HepG2 (cell line): ENCODE results near the gene RHBDD2. TPM values are rescaled to one million over a fixed set of nuclear protein-coding genes. Genes with fewer than 3 reads are reported as not detected.
"Not testable (repeated sequence)": the region's sequence is repeated elsewhere in the genome, so short reads cannot be mapped to it uniquely, and the experiment has no call there.

Experiments
- ATAC-seq: fragments of 200-7000 bp; cut with Tn5 transposase; 3 replicates; pipeline ENCODE4 v1.9.1; 2020; ENCODE audit warnings: mild to moderate bottlenecking, moderate library complexity
- BruUV-seq: library from RNA; stranded (reverse); fragments of 400-500 nt; replicated peaks from 2 replicates; lab custom pipeline; 2021; lab: Mats Ljungman, UMichigan
- CTCF ChIA-PET: fragments of 300-600 bp; formaldehyde crosslinking; extraction: SDS; loops from one replicate; lab custom pipeline; 2021; ENCODE audit warnings: low total read pairs, inconsistent platforms, low intra/inter-chr PET ratio; lab: Yijun Ruan, JAX
- POLR2A ChIA-PET: fragments of 350-600 bp; sonication (Branson Sonifier 250); formaldehyde crosslinking; loops from one replicate; lab custom pipeline; 2020; ENCODE audit warnings: antibody characterized with exemption, inconsistent platforms; lab: Yijun Ruan, JAX
- DNase-seq: peaks from one replicate; pipeline ENCODE4 v3.0.0-alpha.2; 2015; ENCODE audit warnings: low spot score
- FAIRE-seq: peaks from 3 replicates; lab custom pipeline; 2011; peaks lifted over from hg19 to GRCh38; lab: Jason Lieb, UNC
- H2AFZ ChIP-seq: one replicate; pipeline ENCODE4 v1.6.1; 2011; ENCODE audit warnings: low read length, inconsistent platforms
- H3K27ac ChIP-seq: fragments of 300-600 bp; 3 replicates; pipeline ENCODE4 v1.8.0; 2011; ENCODE audit warnings: mixed run types, mild to moderate bottlenecking, mixed read lengths, low read length, inconsistent platforms; ENCODE audit not compliant: insufficient read depth; ENCODE audit errors: extremely low read length
- H3K27me3 ChIP-seq, 2 experiments: fragments of 200-600 bp in 1 of 2; 2 replicates in 1 of 2; 3 replicates in 1 of 2; pipeline versions ENCODE4 v1.6.0 to v1.8.0; 2011; ENCODE audit warnings: low read length in 2 of 2, mild to moderate bottlenecking in 2 of 2, moderate library complexity in 2 of 2, inconsistent platforms in 1 of 2; ENCODE audit not compliant: insufficient read depth in 2 of 2, control insufficient read depth in 1 of 2
- H3K36me3 ChIP-seq, 2 experiments: fragments of 200-600 bp in 1 of 2; replicated peaks in 1 of 2; 2 replicates in 1 of 2; 3 replicates in 1 of 2; pipeline versions ENCODE4 v1.5.1 to v1.8.0; 2011; ENCODE audit warnings: low read length in 2 of 2, inconsistent platforms in 1 of 2; ENCODE audit not compliant: insufficient read depth in 2 of 2, control insufficient read depth in 1 of 2
- H3K4me1 ChIP-seq: 2 replicates; pipeline ENCODE4 v1.5.1; 2012; ENCODE audit warnings: low read length, inconsistent platforms; ENCODE audit not compliant: insufficient read depth
- H3K4me2 ChIP-seq: 2 replicates; pipeline ENCODE4 v1.6.0; 2011; ENCODE audit warnings: low read depth, low read length, inconsistent platforms
- H3K4me3 ChIP-seq, 3 experiments: fragments of 200-600 bp in 1 of 3; sonication (generic), shearing (Covaris generic) in 1 of 3; replicated peaks in 1 of 3; 2 replicates each; pipeline ENCODE4 v1.5.1; 2011 to 2016; ENCODE audit warnings: low read length in 3 of 3, inconsistent platforms in 2 of 3, low read depth in 2 of 3, mild to moderate bottlenecking in 2 of 3, control low read depth in 1 of 3, mixed read lengths in 1 of 3; ENCODE audit not compliant: insufficient read depth in 1 of 3
- H3K79me2 ChIP-seq: one replicate; pipeline ENCODE4 v1.6.1; 2011; ENCODE audit warnings: low read length, inconsistent platforms; ENCODE audit not compliant: insufficient read depth
- H3K9ac ChIP-seq: 2 replicates; pipeline ENCODE4 v1.6.0; 2011; ENCODE audit warnings: mild to moderate bottlenecking, low read depth, low read length, inconsistent platforms; ENCODE audit not compliant: insufficient read depth
- H3K9me3 ChIP-seq: 2 replicates; pipeline ENCODE4 v1.5.1; 2012; ENCODE audit warnings: mild to moderate bottlenecking, low read length
- H4K20me1 ChIP-seq: 2 replicates; pipeline ENCODE4 v1.6.0; 2011; ENCODE audit warnings: inconsistent platforms, mild to moderate bottlenecking, low read length, moderate library complexity; ENCODE audit not compliant: insufficient read depth
- HOXA7 ChIP-seq: sonication (generic); formaldehyde crosslinking; IDR thresholded peaks from 2 replicates; pipeline ENCODE4 v1.8.1; 2022; ENCODE audit warnings: mild to moderate bottlenecking, missing genetic modification reagents, moderate library complexity
- KDM3A ChIP-seq: IDR thresholded peaks from 2 replicates; pipeline ENCODE4 v1.6.1; 2018; ENCODE audit warnings: low read depth, missing compliant biosample characterization
- MIER3 ChIP-seq: IDR thresholded peaks from 2 replicates; pipeline ENCODE4 v1.6.1; 2016; ENCODE audit warnings: missing compliant biosample characterization, borderline replicate concordance
- U2AF2 ChIP-seq: fragments of 200-400 bp; formaldehyde crosslinking; IDR thresholded peaks from 2 replicates; pipeline ENCODE4 v1.6.1; 2017; ENCODE audit warnings: low read depth, mild to moderate bottlenecking, low read length
- WGBS: methylation state at CpG from one replicate; pipeline ENCODE4 v1.1.6; 2017; ENCODE audit warnings: low lambda C conversion rate; 5-methylcytosine and 5-hydroxymethylcytosine counted together
- in situ Hi-C: cut with HindIII; loops from 2 replicates; pipeline ENCODE4 v1.10.0; 2017; ENCODE audit warnings: low pct_unique_long_range_greater_than_20kb; ENCODE audit not compliant: extremely low pct_ligation_motif_present
- intact Hi-C: fragments of 100-400 bp; cut with micrococcal nuclease; formaldehyde crosslinking; loops from one replicate; pipeline ENCODE4 v1.10.0; 2022; ENCODE audit not compliant: unreplicated experiment
- polyA plus RNA-seq, 8 experiments: library from polyadenylated mRNA; depleted of rRNA in 3 of 8; stranded (reverse) in 7 of 8; unstranded in 1 of 8; fragments of >200 nt; fragmentation: Illumina TruSeq in 4 of 8; extraction: Trizol in 4 of 8; gene quantifications; 2 replicates each; pipeline versions ENCODE4 v1.2.1 to v1.2.3, GENCODE V29; 2011 to 2016; ENCODE audit warnings: low read depth in 4 of 8, missing spikeins in 1 of 8, mixed read lengths in 1 of 8; ENCODE audit not compliant: insufficient read depth in 1 of 8
- total RNA-seq, 5 experiments: library from RNA; depleted of rRNA; stranded (reverse); fragments of >200 nt; fragmentation: Illumina TruSeq; extraction: Trizol; gene quantifications; 2 replicates each; pipeline ENCODE4 v1.2.3, GENCODE V29; 2016; ENCODE audit warnings: low read depth in 1 of 5
- TF ChIP-seq, protein P1 (sequence below): sonication (generic); formaldehyde crosslinking; IDR thresholded peaks from 2 replicates; pipeline ENCODE4 v1.9.0; 2021; ENCODE audit warnings: missing genetic modification reagents, mild to moderate bottlenecking, borderline replicate concordance

Gene RHBDD2
- total and polyA plus RNA-seq, 2 of the 13 experiments (the other 11 are each of a cell fraction or from before 2014, with no cell fraction given): 23.1 to 26.4 TPM

DNA sequence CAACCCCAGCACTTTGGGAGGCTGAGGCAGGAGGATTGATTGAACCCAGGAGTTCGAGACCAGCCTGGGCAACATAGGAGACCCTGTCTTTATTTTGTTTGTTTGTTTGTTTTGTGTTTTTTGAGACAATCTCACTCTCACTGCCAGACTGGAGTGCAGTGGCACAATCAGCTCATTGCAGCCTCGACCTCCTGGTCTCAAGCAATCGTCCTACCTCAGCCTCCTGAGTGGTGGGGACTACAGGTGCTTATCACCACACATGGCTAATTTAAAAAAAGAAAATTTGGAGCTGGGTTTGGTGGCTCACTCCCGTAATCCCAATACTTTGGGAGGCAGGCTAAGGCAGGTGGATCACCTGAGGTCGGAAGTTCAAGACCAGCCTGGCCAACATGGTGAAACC, 34.7 kb upstream of the RHBDD2 start:
- WGBS: 39% methylated on average over 5 of the region's 5 CpGs
- intact Hi-C loops (no loop called here), in situ Hi-C loops (no loop called here)
- H3K9ac ChIP-seq: no peak overlapping the region
- POLR2A ChIA-PET: no interaction called here
- TF ChIP-seq KDM3A (CRISPR knock-in tag) (no peak), HOXA7 (CRISPR knock-in tag) (no peak), U2AF2 (no peak), MIER3 (CRISPR knock-in tag) (no peak)
- TF ChIP-seq, protein P1, sequence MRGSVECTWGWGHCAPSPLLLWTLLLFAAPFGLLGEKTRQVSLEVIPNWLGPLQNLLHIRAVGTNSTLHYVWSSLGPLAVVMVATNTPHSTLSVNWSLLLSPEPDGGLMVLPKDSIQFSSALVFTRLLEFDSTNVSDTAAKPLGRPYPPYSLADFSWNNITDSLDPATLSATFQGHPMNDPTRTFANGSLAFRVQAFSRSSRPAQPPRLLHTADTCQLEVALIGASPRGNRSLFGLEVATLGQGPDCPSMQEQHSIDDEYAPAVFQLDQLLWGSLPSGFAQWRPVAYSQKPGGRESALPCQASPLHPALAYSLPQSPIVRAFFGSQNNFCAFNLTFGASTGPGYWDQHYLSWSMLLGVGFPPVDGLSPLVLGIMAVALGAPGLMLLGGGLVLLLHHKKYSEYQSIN (CRISPR knock-in tag): no peak
- no peaks in the 10 kb centered on the region for H3K27me3 ChIP-seq
- no peak overlapping the region for H2AFZ ChIP-seq
- no peaks in the 10 kb centered on the region for H3K9me3 ChIP-seq
- no peak overlapping the region for H3K4me2 ChIP-seq
- no peak overlapping the region for H3K4me3 ChIP-seq
- no TSS peak for BruUV-seq
- no peak for ATAC-seq
- no peak for FAIRE-seq
- no peaks in the 10 kb centered on the region for H3K79me2 ChIP-seq
- CTCF ChIA-PET: no interaction called here
- H3K27ac ChIP-seq: no peak overlapping the region
- no peaks in the 10 kb centered on the region for H4K20me1 ChIP-seq
- no peak for DNase-seq
- H3K4me1 ChIP-seq: peaks cover 15% of the 10 kb centered on the region
- H3K36me3 ChIP-seq: no peaks in the 10 kb centered on the region

DNA sequence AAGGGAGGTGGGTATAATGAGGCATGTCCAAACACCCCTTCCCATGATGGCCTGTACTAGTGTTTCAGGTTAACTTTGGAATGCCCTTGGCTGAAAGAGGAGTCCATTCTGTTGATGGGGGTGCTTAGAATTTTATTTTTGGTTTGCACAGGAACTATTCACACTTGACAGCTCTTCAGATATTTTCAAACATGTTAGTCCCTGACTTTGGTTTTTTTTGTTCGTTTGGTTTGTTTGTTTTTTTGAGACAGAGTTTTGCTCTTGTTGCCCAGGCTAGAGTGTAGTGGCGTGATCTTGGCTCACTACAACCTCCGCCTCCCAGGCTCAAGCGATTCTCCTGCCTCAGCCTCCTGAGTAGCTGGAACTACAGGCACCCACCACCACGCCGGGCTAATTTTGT, 33.7 kb upstream of the RHBDD2 start:
- H3K27ac ChIP-seq, intact Hi-C loops, H3K9ac ChIP-seq, ATAC-seq, H3K4me2 ChIP-seq, H3K9me3 ChIP-seq, H3K27me3 ChIP-seq, H3K36me3 ChIP-seq, DNase-seq, H2AFZ ChIP-seq, in situ Hi-C loops, H3K4me3 ChIP-seq, CTCF ChIA-PET, BruUV-seq, POLR2A ChIA-PET, FAIRE-seq, H3K79me2 ChIP-seq, H4K20me1 ChIP-seq: not testable (repeated sequence)
- 25% methylated on average over 6 of the region's 6 CpGs for WGBS
- peaks cover 15% of the 10 kb centered on the region for H3K4me1 ChIP-seq
